ENCODE data around the gene STXBP4. TPM values are rescaled to one million over a fixed set of nuclear protein-coding genes. Genes with fewer than 3 reads are reported as not detected.
"Not testable (repeated sequence)": the region's sequence is repeated elsewhere in the genome, so short reads cannot be mapped to it uniquely, and the experiment has no call there.

Gene STXBP4
- total RNA-seq, 1 donor from 2014 or later = 6.8 TPM

DNA sequence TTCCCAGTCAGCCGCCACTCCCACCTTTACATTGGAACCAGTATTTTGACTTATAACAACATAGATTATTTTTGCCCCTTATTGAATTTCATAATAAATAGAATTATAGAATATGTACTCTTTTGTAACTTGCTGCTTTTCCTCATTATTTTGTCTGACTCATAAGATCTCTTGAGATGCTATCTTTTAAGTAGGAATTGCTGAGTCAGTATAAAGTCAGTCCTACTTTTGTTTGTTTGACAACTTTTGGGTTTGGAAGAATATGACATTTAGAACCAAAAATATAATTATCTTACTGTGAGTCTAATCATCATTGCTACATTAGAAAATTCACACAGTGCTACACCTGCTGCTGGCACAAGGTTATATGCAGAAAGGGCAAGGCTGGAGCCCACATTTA, 69.7 kb downstream of the STXBP4 start:
- no peak for DNase-seq (ENCODE audit: extremely low read depth, low read depth, low spot score)

DNA sequence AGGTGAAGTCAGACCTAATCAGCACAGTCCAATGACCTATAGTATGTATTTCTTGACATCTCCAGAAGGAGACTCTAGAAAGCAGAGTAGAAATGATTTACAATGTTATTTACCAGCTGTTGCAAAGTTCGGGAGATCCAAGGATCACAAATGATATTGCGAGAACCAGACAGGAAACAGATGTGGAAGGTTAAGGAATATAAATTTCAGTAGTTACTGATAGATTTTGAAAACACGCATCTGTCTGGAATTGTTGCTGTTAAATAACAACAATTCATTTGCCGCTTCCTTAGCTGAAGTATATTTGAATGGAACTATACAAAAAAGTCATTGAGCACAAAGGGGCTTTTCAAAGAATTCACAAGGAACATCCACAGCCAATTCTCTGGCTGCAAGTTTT, 72.0 kb downstream of the STXBP4 start:
- DNase-seq (ENCODE audit: extremely low read depth, low read depth, low spot score) = no peak

DNA sequence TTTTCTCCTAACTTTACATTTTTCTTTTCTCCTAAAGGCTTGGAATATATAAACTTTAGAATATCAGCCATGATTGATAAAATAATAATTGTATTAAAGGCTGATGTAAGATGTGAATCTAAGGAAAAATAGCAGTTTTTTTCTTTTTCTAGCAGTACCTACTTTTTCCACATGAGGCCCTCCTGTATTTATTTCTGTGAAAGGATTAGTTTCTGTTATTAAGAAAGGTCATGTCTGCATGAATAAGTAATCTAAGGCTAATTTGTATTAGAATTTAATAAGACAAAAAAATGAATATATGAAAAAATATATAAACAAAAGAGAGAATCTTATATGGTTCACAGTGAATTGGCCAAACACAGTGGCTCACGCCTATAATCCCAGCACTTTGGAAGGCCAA, 85.3 kb downstream of the STXBP4 start:
- no peak for DNase-seq (ENCODE audit: extremely low read depth, low read depth, low spot score)

DNA sequence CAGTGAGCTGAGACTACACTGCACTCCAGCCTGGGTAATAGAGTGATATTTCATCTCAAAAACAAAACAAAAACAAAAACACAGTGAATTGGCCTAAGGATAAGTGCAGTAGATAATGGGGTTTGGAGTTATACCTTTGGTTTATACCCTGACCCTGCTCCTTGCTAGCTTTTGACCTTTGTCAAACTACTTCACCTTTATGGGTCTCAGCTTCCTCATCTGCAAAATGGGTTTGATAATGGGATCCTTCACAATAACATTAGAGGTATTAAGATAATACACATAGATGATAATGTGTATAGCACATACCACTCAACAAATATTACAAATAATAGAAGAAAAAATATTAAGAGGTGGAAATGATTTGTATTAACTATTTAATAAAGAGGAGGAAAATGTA, 85.9 kb downstream of the STXBP4 start:
- DNase-seq (ENCODE audit: extremely low read depth, low read depth, low spot score) = no peak

DNA sequence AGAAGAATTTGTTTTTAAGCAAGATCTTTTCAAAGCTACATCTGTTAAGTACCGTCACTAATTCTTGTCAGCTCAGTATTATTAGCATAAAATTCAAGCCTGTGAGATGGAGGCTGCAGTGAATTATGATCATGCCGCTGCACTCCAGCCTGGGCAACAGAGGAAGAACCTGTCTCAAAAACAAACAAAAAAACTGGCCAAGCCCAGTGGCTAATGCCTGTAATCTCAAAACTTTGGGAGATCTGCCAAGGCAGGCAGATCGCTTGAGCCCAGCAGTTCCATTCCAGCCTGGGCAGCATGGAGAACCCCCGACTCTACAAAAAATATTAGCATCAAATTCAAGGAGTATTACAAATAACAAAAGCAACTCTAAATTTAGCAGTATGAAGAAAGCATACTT, 88.0 kb downstream of the STXBP4 start:
- DNase-seq (ENCODE audit: extremely low read depth, low read depth, low spot score) = no peak

DNA sequence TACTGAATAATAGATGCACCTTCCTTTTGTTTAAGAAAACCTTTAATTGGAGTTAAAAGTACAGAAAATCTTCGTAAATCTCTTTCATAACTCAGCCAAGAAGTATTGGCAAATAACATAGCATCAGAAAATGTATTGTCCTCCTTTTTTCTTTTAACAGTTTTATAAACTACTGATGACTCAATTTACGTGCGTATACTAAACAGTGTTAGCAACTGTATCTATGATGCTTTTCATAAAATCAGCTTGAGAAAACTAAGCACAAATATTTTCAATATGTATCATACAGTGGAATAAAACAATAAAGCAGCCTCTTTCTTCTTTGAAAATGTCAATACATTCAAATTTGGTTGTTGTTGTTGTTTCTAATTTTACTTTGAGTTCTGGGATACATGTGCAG, 88.6 kb downstream of the STXBP4 start:
- DNase-seq (ENCODE audit: extremely low read depth, low read depth, low spot score) = no peak

DNA sequence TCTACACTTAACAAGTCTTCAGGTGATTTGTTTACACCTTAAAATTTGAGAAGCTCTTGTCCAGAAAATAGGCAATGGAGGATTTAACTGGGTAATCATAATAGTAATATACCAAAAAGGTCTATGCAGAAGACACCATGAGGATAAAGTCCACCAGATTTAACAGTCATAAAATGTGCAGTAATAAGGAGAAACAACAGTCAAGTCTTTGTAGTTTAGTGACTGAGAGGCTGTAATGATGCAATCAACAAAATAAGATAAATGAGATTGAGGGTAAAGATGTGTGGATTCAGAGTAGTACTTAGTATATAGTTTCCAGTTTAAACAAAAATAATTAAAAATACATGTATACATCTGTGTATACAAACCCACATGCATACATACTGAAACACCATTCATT, 91.2 kb downstream of the STXBP4 start:
- no peak for DNase-seq (ENCODE audit: extremely low read depth, low read depth, low spot score)

DNA sequence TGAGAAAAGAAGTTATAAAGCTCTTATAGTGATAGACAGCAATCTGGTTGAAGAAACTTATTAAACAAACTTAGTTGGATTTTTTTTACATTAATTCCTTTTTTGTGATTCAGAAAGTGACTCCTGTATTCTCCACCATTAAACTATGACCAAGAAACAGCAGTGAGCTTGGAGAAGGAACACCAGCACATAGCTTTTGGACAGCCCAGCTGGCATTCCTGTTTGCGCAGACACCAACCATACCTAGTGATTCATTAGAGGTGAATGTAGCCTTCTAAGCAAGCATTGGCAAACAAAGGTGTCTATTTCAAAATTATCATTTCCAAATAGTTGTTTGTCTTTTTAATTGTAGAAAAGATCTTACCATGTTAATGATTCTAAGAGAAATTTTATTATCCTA, 94.4 kb downstream of the STXBP4 start:
- DNase-seq (ENCODE audit: extremely low read depth, low read depth, low spot score) = no peak

DNA sequence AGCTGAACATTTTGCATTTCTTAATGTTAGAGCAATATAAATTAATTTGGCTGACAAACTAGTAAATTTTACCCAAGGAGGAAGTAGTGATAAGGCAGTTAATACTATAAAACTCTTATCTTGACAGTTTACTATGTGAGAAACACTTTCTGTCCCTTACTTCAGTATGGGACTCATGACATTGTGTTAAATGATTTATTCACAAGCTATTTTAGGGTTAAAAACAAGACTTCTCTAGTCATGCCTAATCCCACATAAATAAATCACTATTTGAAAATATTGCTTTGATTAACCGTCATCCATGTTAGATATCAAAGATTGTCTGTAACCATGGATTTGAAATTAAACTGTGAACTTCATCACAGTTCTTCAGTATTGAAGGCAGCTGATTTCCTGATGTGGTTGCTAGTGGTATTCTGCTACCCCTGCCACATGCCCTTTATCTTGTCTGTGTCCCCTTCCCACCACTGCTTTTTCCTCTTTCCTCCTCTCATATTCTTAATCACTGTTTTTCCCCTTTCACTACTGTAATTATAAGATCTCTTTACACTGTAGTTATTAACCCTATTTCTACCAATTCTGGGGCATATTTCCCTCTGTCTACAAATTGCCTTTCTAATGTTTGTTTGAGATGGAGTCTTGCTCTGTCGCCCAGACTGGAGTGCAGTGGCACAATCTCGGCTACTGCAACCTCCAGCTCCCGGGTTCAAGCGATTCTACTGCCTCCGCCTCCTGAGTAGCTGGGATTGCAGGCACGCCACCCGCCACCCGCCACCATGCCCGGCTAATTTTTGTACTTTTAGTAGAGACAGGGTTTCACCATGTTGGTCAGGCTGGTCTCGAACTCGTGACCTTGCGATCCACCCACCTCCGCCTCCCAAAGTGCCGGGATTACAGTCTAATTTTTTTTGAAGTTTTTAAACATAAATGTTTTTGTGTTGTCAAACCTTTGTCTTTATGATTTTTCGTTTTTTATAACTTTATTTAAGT, 95.6 kb downstream of the STXBP4 start:
- DNase-seq (ENCODE audit: extremely low read depth, low read depth, low spot score) = no peak

DNA sequence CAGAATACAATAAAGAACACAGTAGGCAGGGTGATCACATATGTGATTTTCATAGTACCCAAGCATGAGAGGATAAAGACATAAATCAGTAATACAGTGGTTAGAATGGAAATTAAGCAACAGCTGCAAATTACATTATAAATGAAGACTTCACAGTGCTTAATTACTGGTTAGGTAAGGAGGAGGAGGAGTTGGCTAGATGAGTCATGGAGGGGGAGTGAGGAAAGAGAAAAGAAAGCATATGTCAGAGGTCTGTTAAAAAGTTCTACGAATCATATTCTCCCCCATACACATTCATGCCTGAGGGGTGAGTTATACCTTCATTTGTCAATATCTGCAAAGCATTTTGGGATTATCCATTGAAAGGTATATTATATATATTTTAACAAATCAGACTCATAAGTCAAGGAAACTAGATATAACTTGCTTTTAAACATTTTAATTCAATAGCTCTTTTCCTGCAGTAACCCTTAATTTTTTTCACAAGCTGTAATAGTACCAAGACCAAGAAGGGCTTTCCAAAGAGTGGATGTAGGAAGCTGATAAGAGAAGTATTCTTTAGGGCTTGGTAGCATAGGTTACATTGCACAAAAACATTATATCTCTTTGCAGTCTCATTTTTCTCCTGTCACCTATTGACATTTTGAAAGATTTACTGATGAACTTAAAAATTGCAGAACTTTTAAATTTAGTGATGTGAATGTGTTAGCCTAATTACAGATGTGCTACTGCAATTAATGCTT, 99.3 kb downstream of the STXBP4 start:
- DNase-seq (ENCODE audit: extremely low read depth, low read depth, low spot score) = no peak

DNA sequence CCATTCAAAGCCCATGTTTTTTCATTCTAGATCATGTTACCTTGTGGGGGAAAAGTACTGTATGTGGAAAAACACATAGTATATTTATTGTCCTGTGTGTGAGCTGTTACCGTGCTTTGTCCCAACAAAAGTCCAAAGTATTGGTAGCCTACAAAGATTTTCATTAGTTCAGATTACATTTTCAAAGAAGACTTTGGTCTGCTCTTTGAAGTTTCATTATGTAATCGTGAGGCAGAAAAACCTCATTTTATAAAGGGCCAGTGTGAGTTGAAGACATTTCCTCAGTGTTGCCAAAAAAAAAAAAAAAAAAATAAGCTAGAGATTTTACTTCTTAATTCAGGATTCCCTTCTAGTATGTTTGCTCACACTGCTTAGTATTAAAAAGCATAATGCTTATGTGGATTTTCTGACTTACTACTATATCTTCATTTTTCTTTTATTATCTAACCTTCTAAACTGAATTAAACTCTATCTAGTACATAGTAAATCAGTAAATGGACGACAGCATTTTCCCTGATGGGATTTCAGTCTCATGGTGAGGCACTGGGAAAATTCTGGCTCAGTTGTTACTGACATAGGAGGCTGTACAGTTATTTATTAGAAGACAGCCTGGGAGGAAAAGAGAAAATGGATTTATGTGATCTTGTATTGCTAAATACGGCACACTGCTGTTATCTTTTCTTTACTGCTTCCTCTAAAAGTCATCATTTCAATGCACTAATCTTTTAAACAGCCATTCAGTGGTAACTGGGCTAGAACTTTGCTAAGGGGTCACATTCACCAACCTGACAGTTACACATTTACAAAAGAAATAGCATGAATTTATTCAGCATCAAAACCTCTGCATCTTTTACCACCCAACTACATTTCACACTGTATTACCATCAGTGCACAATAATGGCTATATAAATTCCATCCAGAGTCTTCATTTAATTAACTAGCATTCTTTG, 100.6 kb downstream of the STXBP4 start:
- DNase-seq (ENCODE audit: extremely low read depth, low read depth, low spot score) = no peak

DNA sequence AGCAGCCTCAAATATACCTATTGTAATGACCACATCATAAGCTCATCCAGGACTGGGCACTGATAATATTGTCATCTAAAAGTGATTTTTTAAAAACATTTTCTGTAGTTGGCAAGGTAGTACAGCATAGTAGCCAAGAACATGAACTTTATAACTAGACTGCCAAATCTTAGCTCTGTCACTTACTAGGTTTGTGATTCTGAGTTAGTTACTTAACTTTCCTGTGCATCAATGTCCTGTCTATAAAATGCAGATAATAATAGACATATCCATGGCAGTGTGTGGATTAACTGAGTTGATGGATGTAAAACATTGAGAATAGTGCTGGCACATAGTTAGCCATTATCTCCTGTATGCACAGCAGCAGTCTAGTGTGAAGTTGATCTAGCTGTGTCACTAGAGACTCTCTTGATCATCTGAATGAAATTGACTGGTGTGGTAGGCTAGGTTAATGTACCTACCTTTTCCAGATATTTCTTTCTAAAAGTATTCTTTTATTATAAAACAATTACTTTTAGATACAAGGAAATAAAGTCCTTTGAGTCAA, 101.5 kb downstream of the STXBP4 start:
- no peak for DNase-seq (ENCODE audit: extremely low read depth, low read depth, low spot score)

DNA sequence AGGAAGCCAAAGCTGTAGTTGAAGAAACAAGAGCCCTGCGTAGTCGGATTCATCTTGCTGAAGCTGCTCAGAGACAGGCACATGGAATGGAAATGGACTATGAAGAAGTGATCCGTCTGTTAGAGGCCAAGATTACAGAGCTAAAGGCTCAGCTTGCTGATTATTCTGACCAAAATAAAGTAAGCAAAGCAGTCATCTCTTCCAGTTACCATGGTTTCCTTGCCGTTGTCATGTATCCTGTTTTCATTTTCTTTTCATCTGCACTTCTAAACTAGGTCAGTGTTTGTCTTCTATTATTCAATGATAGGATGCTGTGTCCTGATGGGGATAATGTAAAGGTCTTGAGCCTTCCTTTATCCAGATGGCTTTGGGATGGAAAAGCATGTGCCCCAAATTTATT, 104.3 kb downstream of the STXBP4 start:
- no peak for DNase-seq (ENCODE audit: extremely low read depth, low read depth, low spot score)

DNA sequence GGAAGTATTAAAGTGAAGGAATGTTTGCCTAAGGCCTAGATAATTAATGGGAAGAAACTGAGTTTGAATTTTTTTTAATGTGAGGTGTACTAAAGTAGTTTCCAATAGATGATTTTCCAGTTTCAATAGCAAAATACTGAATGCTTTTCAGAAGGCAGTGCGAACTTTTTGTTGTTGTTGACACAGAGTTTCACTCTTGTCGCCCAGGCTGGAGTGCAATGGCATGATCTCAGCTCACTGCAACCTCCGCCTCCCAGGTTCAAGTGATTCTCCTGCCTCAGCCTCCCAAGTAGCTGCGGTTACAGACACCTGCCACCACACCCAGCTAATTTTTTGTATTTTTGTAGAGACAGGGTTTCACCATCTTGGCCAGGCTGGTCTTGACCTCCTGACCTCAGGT, 104.9 kb downstream of the STXBP4 start:
- not testable (repeated sequence) for DNase-seq (ENCODE audit: extremely low read depth, low read depth, low spot score)

DNA sequence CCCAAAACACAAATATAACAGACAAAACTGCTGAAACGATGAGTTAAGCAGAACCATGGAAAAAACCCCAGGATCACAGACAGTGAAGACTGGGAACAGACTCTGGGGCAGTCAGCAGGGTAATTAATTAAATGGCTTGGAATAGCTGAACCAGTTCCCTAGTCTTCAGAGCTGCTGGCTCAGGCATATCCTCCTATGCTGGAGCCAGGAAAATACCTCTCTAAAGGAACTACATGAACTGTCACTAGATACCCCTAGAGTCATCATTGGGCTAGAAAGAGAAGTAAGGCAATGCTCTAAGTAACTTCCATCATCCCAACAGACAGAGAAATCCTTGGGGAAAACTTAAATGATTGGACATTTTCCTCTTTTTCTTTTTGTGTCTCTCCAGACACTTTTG, 113.0 kb downstream of the STXBP4 start:
- no peak for DNase-seq (ENCODE audit: extremely low read depth, low read depth, low spot score)

DNA sequence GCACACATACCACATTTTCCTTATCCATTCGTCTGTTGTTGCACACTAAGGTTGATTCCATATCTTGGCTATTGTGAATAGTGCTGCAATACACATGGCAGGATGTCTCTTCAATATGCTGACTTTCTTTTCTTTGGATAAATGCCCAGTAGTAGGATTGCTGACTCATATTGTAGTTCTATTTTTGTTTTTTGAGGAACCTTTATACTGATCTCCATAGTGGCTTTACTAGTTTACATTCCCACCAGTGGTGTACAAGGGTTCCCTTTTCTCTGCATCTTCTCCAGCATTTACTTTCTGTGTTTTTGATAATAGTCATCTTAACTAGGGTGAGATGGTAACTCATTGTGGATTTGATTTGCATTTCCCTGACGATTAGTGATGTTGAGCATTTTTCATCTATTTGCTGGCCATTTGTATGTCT, 118.1 kb downstream of the STXBP4 start:
- DNase-seq (ENCODE audit: extremely low read depth, low read depth, low spot score) = peak; percentile 72

DNA sequence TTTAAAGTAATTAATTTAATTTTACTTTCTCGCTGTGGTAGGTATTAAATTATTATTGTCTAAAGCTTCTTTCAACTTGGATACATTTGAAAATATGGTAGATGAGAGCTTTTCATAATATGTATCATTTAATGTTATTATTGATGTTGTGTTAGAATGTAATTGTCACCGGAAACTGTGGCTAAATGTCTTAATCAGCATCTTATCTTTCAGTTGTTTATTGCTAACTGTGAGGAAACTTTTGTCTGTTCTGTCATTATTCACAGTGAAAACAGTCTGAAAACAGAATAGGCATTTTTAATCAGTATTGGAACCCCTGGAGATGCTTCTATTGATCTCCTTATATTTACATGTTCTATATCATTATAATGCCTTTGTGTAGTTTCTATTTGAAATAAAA, 120.7 kb downstream of the STXBP4 start:
- no peak for DNase-seq (ENCODE audit: extremely low read depth, low read depth, low spot score)

DNA sequence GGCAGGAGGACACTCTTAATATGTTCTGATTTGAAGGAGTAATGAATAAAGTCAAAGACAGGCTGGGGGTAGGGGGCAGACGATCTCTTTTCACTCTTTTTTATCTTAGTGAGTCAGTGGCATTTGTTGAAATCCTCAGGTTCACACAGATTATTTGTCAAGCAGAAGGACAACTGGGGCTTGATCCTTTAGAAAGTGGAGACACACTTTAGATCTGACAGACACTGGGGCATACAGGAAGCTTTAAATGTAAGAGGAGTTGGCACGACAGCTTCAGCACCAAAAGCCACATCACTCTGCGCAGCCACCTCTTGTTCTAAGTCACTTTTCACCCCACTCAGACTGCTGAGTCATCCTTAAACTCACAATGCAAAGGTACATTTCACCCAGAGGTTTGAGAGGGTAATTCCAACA, 121.5 kb downstream of the STXBP4 start:
- DNase-seq (ENCODE audit: extremely low read depth, low read depth, low spot score) = no peak

DNA sequence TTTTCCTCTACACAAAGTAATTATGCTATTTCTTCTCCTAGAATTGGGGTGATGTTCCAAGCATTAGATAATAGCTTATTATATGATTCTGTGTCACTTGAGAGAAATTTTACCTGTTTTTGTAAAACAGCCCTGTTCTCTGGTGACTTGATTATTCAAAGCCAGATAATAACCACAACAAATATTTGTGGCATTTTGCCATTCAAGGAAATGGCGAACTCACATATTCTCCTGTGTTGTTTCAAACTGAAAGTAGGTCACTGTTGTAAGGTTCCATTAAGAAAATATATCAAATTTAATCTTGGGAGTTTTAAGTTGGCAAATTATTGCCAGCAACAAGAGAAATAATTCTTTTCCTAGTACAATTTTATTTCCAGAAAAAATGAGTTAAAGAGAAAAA, 124.8 kb downstream of the STXBP4 start:
- DNase-seq (ENCODE audit: extremely low read depth, low read depth, low spot score) = no peak

DNA sequence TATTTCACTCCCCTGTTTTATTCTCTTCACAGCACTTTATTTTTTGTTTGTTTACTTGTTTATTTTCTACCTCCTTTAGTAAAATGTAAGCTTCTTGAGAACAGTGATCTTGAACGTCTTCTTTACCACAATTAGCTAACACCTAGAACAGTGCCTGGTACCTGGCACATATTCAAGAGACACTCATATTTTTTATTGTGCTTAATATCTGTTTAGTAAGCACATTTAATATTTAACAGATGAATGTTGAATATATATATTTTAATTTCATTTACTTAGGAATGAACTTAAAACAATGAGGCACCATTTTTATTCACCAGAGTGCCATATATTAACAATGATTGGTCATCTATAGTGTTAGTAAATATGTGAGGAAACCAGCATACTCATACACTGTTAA, 130.2 kb downstream of the STXBP4 start:
- no peak for DNase-seq (ENCODE audit: extremely low read depth, low read depth, low spot score)

DNA sequence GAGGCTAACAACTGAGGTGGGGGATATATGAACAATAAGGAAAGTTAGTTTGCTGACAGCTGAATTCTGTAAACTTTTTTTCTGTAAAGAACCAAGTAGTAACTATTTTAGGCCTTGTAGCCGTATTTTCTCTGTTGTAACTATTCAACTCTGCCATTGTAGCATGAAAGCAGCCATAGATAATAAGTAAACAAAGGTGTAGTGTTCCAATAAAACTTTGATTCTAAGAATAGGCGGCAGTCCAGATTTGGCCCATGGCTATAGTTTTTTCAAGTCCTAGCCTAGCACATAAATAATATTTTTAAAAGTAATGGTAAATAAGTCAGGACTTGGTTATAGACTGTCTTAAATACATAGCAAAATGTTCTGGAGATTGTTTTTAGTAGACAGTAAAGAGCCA, 142.0 kb downstream of the STXBP4 start:
- no peak for DNase-seq (ENCODE audit: extremely low read depth, low read depth, low spot score)

Data from glomerular endothelial cell (primary cell).